ENCODE measurements around the gene DGKD.

Gene DGKD

GRCh38 chr2:233446606-233447305 is 92.5 kb downstream of the DGKD start:
- no peak for TF ChIP-seq REST (IDR thresholded peaks at IDR 0.05; ENCODE audit: insufficient read depth in 1 of 2, low read depth in 2 of 2, low read length in 2 of 2)
- no peak for TF ChIP-seq TAF1 (IDR thresholded peaks at IDR 0.05; ENCODE audit: borderline replicate concordance, insufficient read depth, low read length)
- no peak for TF ChIP-seq FOXP2 (optimal IDR thresholded peaks at IDR 0.05; ENCODE audit: borderline replicate concordance, extremely low read depth, extremely low read length, insufficient read depth)
- TF ChIP-seq SIN3A (IDR thresholded peaks at IDR 0.05; ENCODE audit: borderline replicate concordance, insufficient read depth, low read length): no peak
- no peak for TF ChIP-seq POLR2AphosphoS5 (IDR thresholded peaks at IDR 0.05; ENCODE audit: low read depth, low read length)

GRCh38 chr2:233447506-233448219 is 93.4 kb downstream of the DGKD start:
- TF ChIP-seq TAF1 (IDR thresholded peaks at IDR 0.05; ENCODE audit: borderline replicate concordance, insufficient read depth, low read length) (no peak), REST (IDR thresholded peaks at IDR 0.05; ENCODE audit: insufficient read depth in 1 of 2, low read depth in 2 of 2, low read length in 2 of 2) (no peak), FOXP2 (optimal IDR thresholded peaks at IDR 0.05; ENCODE audit: borderline replicate concordance, extremely low read depth, extremely low read length, insufficient read depth) (no peak), POLR2AphosphoS5 (IDR thresholded peaks at IDR 0.05; ENCODE audit: low read depth, low read length) (no peak), SIN3A (IDR thresholded peaks at IDR 0.05; ENCODE audit: borderline replicate concordance, insufficient read depth, low read length) (no peak)

GRCh38 chr2:233448220-233448559 is 93.9 kb downstream of the DGKD start:
- no peak for TF ChIP-seq TAF1 (IDR thresholded peaks at IDR 0.05; ENCODE audit: borderline replicate concordance, insufficient read depth, low read length)
- no peak for TF ChIP-seq REST (IDR thresholded peaks at IDR 0.05; ENCODE audit: insufficient read depth in 1 of 2, low read depth in 2 of 2, low read length in 2 of 2)
- TF ChIP-seq POLR2AphosphoS5 (IDR thresholded peaks at IDR 0.05; ENCODE audit: low read depth, low read length): no peak
- TF ChIP-seq SIN3A (IDR thresholded peaks at IDR 0.05; ENCODE audit: borderline replicate concordance, insufficient read depth, low read length): no peak
- no peak for TF ChIP-seq FOXP2 (optimal IDR thresholded peaks at IDR 0.05; ENCODE audit: borderline replicate concordance, extremely low read depth, extremely low read length, insufficient read depth)

GRCh38 chr2:233448575-233448974 is 94.3 kb downstream of the DGKD start:
- no peak for TF ChIP-seq SIN3A (IDR thresholded peaks at IDR 0.05; ENCODE audit: borderline replicate concordance, insufficient read depth, low read length)
- no peak for TF ChIP-seq REST (IDR thresholded peaks at IDR 0.05; ENCODE audit: insufficient read depth in 1 of 2, low read depth in 2 of 2, low read length in 2 of 2)
- no peak for TF ChIP-seq TAF1 (IDR thresholded peaks at IDR 0.05; ENCODE audit: borderline replicate concordance, insufficient read depth, low read length)
- no peak for TF ChIP-seq POLR2AphosphoS5 (IDR thresholded peaks at IDR 0.05; ENCODE audit: low read depth, low read length)
- no peak for TF ChIP-seq FOXP2 (optimal IDR thresholded peaks at IDR 0.05; ENCODE audit: borderline replicate concordance, extremely low read depth, extremely low read length, insufficient read depth)
